Upper lobe of left lung (tissue), 6 donors: ENCODE measurements around the gene TVP23C. TPM values are rescaled to one million over a fixed set of nuclear protein-coding genes. Genes with fewer than 3 reads are reported as not detected.
A peak's percentile ranks its signal among the peaks of the same experiment; 100 is the strongest.

Source experiments
- ATAC-seq, 2 donors: fragments of 200-7000 bp; cut with Tn5 transposase; one replicate each; pipeline ENCODE4 v1.9.1; 2022; ENCODE audit warnings: mild to moderate bottlenecking in 2 of 2, moderate library complexity in 2 of 2; ENCODE audit not compliant: low FRiP score in 2 of 2
- DNase-seq, 2 donors: peaks; one replicate each; pipeline ENCODE4 v3.0.0-alpha.2; 2019 to 2020
- H3K27ac ChIP-seq, 4 donors: fragments of 200-600 bp; sonication (generic); one replicate each; pipeline ENCODE4 v1.5.1; 2016 to 2019
- H3K27me3 ChIP-seq, 4 donors: fragments of 200-600 bp; sonication (generic); one replicate each; pipeline ENCODE4 v1.5.1; 2017 to 2019
- H3K36me3 ChIP-seq, 4 donors: fragments of 200-600 bp; sonication (generic); one replicate each; pipeline ENCODE4 v1.5.1; 2016 to 2019
- H3K4me1 ChIP-seq, 4 donors: fragments of 200-600 bp; sonication (generic); one replicate each; pipeline ENCODE4 v1.5.1; 2018 to 2019
- H3K4me3 ChIP-seq, 4 donors: fragments of 200-600 bp; sonication (generic); one replicate each; pipeline ENCODE4 v1.5.1; 2017 to 2019; ENCODE audit warnings: mild to moderate bottlenecking in 2 of 4, moderate library complexity in 1 of 4
- H3K9me3 ChIP-seq, 4 donors: fragments of 200-600 bp; sonication (generic); one replicate each; pipeline ENCODE4 v1.5.1; 2018 to 2019
- EP300 ChIP-seq, 4 donors: sonication (generic); formaldehyde crosslinking; IDR thresholded peaks; one replicate each; pipeline ENCODE4 v1.5.1; 2017; ENCODE audit warnings: antibody characterized with exemption in 4 of 4, control low read depth in 2 of 4
- POLR2A ChIP-seq, 4 donors: fragments of 450-650 bp; IDR thresholded peaks; one replicate each; pipeline ENCODE4 v1.5.1; 2016 to 2017; ENCODE audit warnings: antibody characterized with exemption in 4 of 4, mild to moderate bottlenecking in 2 of 4
- POLR2AphosphoS5 ChIP-seq, 2 donors: sonication (generic); formaldehyde crosslinking; IDR thresholded peaks; one replicate each; pipeline ENCODE4 v1.5.1; 2017; ENCODE audit warnings: antibody characterized with exemption in 2 of 2
- WGBS, 2 donors: methylation state at CpG; one replicate each; pipeline ENCODE4 v1.1.5; 2017 to 2018; 5-methylcytosine and 5-hydroxymethylcytosine counted together
- total RNA-seq, 6 donors: library from RNA; depleted of rRNA in 4 of 6; stranded (reverse); fragments of >200 nt in 4 of 6; gene quantifications; one replicate each; pipeline versions ENCODE4 v1.1.0 to v1.2.1, GENCODE V29; 2016 to 2021
- TF ChIP-seq, protein P1 (sequence below), 6 experiments: fragments of 450-650 bp in 4 of 6; fragments of 200-600 bp in 2 of 6; sonication (generic) in 2 of 6; IDR thresholded peaks; one replicate each; pipeline ENCODE4 v1.5.1; 2016 to 2019; ENCODE audit warnings: antibody characterized with exemption in 6 of 6
- donor health status: DM: no; HTN: no; CAD: no; lungs with moderate emphysema.
- donor health status: DM: no; HTN: yes; CAD: no; lungs with severe emphysema.

Gene TVP23C
- total RNA-seq, 6 donors from 2014 or later: 15.3 to 54.0 (median 17.4) TPM

GRCh38 chr17:15503731-15504130 is 59.6 kb downstream of the TVP23C start:
- Histone ChIP-seq H3K4me1 (peaks cover 0 to 19% (median 9%) of the 10 kb centered on the region in 4 donors), H3K9me3 (no peaks in the 10 kb centered on the region), H3K4me3 (no peak overlapping the region), H3K27me3 (no peaks in the 10 kb centered on the region), H3K27ac (no peak overlapping the region), H3K36me3 (peaks cover 0 to 4% (median 0%) of the 10 kb centered on the region in 4 donors)
- ATAC-seq (no peak), DNase-seq (no peak)
- WGBS, 2 donors: 83 to 86% methylated on average over 2 of the region's 2 CpGs
- TF ChIP-seq POLR2A (IDR thresholded peaks at IDR 0.05) (no peak), POLR2AphosphoS5 (IDR thresholded peaks at IDR 0.05) (no peak), EP300 (IDR thresholded peaks at IDR 0.05) (no peak)
- TF ChIP-seq, protein P1, sequence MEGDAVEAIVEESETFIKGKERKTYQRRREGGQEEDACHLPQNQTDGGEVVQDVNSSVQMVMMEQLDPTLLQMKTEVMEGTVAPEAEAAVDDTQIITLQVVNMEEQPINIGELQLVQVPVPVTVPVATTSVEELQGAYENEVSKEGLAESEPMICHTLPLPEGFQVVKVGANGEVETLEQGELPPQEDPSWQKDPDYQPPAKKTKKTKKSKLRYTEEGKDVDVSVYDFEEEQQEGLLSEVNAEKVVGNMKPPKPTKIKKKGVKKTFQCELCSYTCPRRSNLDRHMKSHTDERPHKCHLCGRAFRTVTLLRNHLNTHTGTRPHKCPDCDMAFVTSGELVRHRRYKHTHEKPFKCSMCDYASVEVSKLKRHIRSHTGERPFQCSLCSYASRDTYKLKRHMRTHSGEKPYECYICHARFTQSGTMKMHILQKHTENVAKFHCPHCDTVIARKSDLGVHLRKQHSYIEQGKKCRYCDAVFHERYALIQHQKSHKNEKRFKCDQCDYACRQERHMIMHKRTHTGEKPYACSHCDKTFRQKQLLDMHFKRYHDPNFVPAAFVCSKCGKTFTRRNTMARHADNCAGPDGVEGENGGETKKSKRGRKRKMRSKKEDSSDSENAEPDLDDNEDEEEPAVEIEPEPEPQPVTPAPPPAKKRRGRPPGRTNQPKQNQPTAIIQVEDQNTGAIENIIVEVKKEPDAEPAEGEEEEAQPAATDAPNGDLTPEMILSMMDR (IDR thresholded peaks at IDR 0.05): no peak

GRCh38 chr17:15502369-15503112 is 60.7 kb downstream of the TVP23C start:
- no peaks in the 10 kb centered on the region for H3K27me3 ChIP-seq
- peaks cover 0 to 4% (median 0%) of the 10 kb centered on the region in 4 donors for H3K36me3 ChIP-seq
- peak overlapping the region; percentile 65 to 81 (median 70) for H3K27ac ChIP-seq
- DNase-seq: peak; percentile 81 to 89
- peaks cover 0 to 19% (median 9%) of the 10 kb centered on the region in 4 donors for H3K4me1 ChIP-seq
- ATAC-seq: peak; percentile 90 to 96
- TF ChIP-seq, protein P1 (IDR thresholded peaks at IDR 0.05): peak; percentile 67 to 83 (median 75)
- TF ChIP-seq EP300 (IDR thresholded peaks at IDR 0.05) (no peak), POLR2A (IDR thresholded peaks at IDR 0.05) (no peak), POLR2AphosphoS5 (IDR thresholded peaks at IDR 0.05) (peak in 1 of 2 donors; percentile 30)
- H3K4me3 ChIP-seq: peak overlapping the region in 2 of 4 donors; percentile 5 to 34
- WGBS, 2 donors: 34 to 37% methylated on average over 29 to 32 of the region's 32 CpGs
- H3K9me3 ChIP-seq: no peaks in the 10 kb centered on the region

- ATAC-seq: no peak
- no peak for DNase-seq
These were observed 61.5 kb downstream of the TVP23C start for GRCh38 chr17:15501793-15502192.

GRCh38 chr17:15501282-15501681 is 62.0 kb downstream of the TVP23C start:
- Histone ChIP-seq H3K36me3 (no peaks in the 10 kb centered on the region), H3K9me3 (no peaks in the 10 kb centered on the region), H3K4me1 (peaks cover 0 to 19% (median 9%) of the 10 kb centered on the region in 4 donors), H3K27me3 (no peaks in the 10 kb centered on the region), H3K27ac (peak overlapping the region in 3 of 4 donors; percentile 65 to 72 (median 69)), H3K4me3 (no peak overlapping the region)
- DNase-seq (no peak), ATAC-seq (no peak)
- WGBS, 2 donors: 81 to 85% methylated on average over 3 of the region's 3 CpGs
- TF ChIP-seq POLR2AphosphoS5 (IDR thresholded peaks at IDR 0.05): no peak
- no peak for TF ChIP-seq POLR2A (IDR thresholded peaks at IDR 0.05)
- TF ChIP-seq EP300 (IDR thresholded peaks at IDR 0.05): no peak
- TF ChIP-seq, protein P1 (IDR thresholded peaks at IDR 0.05): no peak

More at GRCh38 chr17:15501793-15502192, 61.5 kb downstream of the TVP23C start:
- peaks cover 0 to 19% (median 9%) of the 10 kb centered on the region in 4 donors for H3K4me1 ChIP-seq
- TF ChIP-seq POLR2A (IDR thresholded peaks at IDR 0.05) (no peak), EP300 (IDR thresholded peaks at IDR 0.05) (no peak), POLR2AphosphoS5 (IDR thresholded peaks at IDR 0.05) (no peak)
- TF ChIP-seq, protein P1 (IDR thresholded peaks at IDR 0.05): no peak
- no peaks in the 10 kb centered on the region for H3K27me3 ChIP-seq
- peaks cover 0 to 1% (median 0%) of the 10 kb centered on the region in 4 donors for H3K36me3 ChIP-seq
- H3K27ac ChIP-seq: peak overlapping the region; percentile 65 to 81 (median 70)
- H3K9me3 ChIP-seq: no peaks in the 10 kb centered on the region
- 81 to 92% methylated on average over 7 of the region's 7 CpGs for WGBS, 2 donors
- H3K4me3 ChIP-seq: no peak overlapping the region
